ENCODE data around the gene NFATC2.

DNA sequence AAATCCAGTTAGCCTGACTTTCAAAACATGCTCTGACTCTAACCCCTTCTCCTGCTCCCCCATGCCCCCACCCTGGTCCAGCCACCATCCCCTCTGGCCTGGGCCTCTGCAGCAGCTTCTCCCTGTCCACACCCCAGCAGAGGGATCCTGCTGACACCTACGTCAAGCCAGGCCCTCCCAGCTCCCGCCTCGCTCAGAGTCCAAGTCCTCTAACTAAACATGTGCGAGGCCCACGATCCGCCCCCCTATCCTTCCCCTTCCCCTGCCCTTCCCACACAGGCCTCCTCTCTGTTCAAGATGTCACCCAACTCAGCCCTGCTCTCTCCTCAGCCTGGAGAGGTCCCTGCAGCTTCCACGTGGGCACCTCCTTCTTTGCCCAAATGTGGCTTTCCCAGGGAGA, 33.7 kb downstream of the NFATC2 start:
- TF ChIP-seq, protein P1, sequence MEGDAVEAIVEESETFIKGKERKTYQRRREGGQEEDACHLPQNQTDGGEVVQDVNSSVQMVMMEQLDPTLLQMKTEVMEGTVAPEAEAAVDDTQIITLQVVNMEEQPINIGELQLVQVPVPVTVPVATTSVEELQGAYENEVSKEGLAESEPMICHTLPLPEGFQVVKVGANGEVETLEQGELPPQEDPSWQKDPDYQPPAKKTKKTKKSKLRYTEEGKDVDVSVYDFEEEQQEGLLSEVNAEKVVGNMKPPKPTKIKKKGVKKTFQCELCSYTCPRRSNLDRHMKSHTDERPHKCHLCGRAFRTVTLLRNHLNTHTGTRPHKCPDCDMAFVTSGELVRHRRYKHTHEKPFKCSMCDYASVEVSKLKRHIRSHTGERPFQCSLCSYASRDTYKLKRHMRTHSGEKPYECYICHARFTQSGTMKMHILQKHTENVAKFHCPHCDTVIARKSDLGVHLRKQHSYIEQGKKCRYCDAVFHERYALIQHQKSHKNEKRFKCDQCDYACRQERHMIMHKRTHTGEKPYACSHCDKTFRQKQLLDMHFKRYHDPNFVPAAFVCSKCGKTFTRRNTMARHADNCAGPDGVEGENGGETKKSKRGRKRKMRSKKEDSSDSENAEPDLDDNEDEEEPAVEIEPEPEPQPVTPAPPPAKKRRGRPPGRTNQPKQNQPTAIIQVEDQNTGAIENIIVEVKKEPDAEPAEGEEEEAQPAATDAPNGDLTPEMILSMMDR (IDR thresholded peaks at IDR 0.05; ENCODE audit: control extremely low read depth in 1 of 3, insufficient read depth in 1 of 3, low read depth in 1 of 3, low read length in 3 of 3) = no peak
- TF ChIP-seq, protein P2, sequence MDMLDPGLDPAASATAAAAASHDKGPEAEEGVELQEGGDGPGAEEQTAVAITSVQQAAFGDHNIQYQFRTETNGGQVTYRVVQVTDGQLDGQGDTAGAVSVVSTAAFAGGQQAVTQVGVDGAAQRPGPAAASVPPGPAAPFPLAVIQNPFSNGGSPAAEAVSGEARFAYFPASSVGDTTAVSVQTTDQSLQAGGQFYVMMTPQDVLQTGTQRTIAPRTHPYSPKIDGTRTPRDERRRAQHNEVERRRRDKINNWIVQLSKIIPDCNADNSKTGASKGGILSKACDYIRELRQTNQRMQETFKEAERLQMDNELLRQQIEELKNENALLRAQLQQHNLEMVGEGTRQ (IDR thresholded peaks at IDR 0.05; ENCODE audit: low read length) = no peak
- TF ChIP-seq POLR2A (IDR thresholded peaks at IDR 0.05; ENCODE audit: control extremely low read depth in 1 of 2, low read depth in 2 of 2, low read length in 2 of 2) = no peak
- no peak for TF ChIP-seq EGR1 (IDR thresholded peaks at IDR 0.05; ENCODE audit: borderline replicate concordance, low read depth, low read length)
- TF ChIP-seq TCF12 (IDR thresholded peaks at IDR 0.05; ENCODE audit: low read depth, low read length) = no peak
- no peak for TF ChIP-seq CBX5 (IDR thresholded peaks at IDR 0.05; ENCODE audit: low read depth, low read length)
- TF ChIP-seq CHD1 (IDR thresholded peaks at IDR 0.05; ENCODE audit: low read depth, low read length) = no peak
- no peak for TF ChIP-seq POLR2AphosphoS5 (IDR thresholded peaks at IDR 0.05; ENCODE audit: low read depth, low read length)
- no peak for TF ChIP-seq TEAD4 (IDR thresholded peaks at IDR 0.05; ENCODE audit: low read depth, low read length)
- TF ChIP-seq GTF2F1 (IDR thresholded peaks at IDR 0.05; ENCODE audit: borderline replicate concordance, low read depth, low read length) = no peak
- TF ChIP-seq YY1 (IDR thresholded peaks at IDR 0.05; ENCODE audit: low read depth, low read length) = no peak
- TF ChIP-seq, protein P3, sequence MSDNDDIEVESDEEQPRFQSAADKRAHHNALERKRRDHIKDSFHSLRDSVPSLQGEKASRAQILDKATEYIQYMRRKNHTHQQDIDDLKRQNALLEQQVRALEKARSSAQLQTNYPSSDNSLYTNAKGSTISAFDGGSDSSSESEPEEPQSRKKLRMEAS (IDR thresholded peaks at IDR 0.05) = no peak
- TF ChIP-seq CREB1 (IDR thresholded peaks at IDR 0.05) = no peak
- TF ChIP-seq EZH2 (IDR thresholded peaks at IDR 0.05; ENCODE audit: low read depth, low read length, severe bottlenecking) = no peak
